Measurements from ENCODE around the gene THRSP. TPM values are rescaled to one million over a fixed set of nuclear protein-coding genes. Genes with fewer than 3 reads are reported as not detected.

The THRSP gene
- total RNA-seq, 1 experiment from 2014 or later, result not detected

DNA sequence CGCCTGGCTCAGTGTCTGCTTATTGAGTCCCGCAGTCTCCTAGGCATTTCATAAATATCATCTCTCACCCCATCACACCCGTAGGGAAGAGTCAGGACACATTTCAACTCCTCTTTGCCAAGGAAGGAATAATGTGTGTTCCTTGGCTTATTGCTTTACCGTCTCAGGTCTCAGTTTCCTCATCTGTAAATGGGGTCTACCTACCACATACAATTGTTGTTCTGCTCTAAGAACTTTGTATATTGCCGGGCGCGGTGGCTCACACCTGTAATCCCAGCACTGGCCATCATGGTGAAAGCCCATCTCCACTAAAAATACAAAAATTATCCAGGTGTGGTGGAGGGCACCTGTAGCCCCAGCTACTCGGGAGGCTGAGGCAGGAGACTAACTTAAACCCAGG lies 3.1 kb upstream of the THRSP start:
- no peak overlapping the region for H3K4me2 ChIP-seq (ENCODE audit: low read length)
- DNase-seq (ENCODE audit: low read depth, low spot score), result no peak
- TF ChIP-seq ZFX (IDR thresholded peaks at IDR 0.05), result no peak
- TF ChIP-seq, protein P1, sequence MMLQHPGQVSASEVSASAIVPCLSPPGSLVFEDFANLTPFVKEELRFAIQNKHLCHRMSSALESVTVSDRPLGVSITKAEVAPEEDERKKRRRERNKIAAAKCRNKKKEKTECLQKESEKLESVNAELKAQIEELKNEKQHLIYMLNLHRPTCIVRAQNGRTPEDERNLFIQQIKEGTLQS (IDR thresholded peaks at IDR 0.05), result no peak
- no peak for TF ChIP-seq SIN3A (IDR thresholded peaks at IDR 0.05; ENCODE audit: low read depth)
- no peak for TF ChIP-seq TCF7L2 (IDR thresholded peaks at IDR 0.05; ENCODE audit: borderline replicate concordance, extremely low read depth, insufficient read depth, insufficient read length)
- TF ChIP-seq, protein P2, sequence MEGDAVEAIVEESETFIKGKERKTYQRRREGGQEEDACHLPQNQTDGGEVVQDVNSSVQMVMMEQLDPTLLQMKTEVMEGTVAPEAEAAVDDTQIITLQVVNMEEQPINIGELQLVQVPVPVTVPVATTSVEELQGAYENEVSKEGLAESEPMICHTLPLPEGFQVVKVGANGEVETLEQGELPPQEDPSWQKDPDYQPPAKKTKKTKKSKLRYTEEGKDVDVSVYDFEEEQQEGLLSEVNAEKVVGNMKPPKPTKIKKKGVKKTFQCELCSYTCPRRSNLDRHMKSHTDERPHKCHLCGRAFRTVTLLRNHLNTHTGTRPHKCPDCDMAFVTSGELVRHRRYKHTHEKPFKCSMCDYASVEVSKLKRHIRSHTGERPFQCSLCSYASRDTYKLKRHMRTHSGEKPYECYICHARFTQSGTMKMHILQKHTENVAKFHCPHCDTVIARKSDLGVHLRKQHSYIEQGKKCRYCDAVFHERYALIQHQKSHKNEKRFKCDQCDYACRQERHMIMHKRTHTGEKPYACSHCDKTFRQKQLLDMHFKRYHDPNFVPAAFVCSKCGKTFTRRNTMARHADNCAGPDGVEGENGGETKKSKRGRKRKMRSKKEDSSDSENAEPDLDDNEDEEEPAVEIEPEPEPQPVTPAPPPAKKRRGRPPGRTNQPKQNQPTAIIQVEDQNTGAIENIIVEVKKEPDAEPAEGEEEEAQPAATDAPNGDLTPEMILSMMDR (IDR thresholded peaks at IDR 0.05 in 2 of 3, conservative IDR thresholded peaks at IDR 0.05 in 1 of 3; ENCODE audit: borderline replicate concordance in 1 of 3, insufficient read depth in 1 of 3, low read depth in 2 of 3, low read length in 2 of 3), result no peak
- no peak for TF ChIP-seq POLR2A (IDR thresholded peaks at IDR 0.05; ENCODE audit: borderline replicate concordance, extremely low read depth, insufficient read depth, insufficient read length)
- TF ChIP-seq RAD21 (IDR thresholded peaks at IDR 0.05; ENCODE audit: low read depth), result no peak
- TF ChIP-seq, protein P3, sequence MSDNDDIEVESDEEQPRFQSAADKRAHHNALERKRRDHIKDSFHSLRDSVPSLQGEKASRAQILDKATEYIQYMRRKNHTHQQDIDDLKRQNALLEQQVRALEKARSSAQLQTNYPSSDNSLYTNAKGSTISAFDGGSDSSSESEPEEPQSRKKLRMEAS (IDR thresholded peaks at IDR 0.05), result no peak
- no peak for TF ChIP-seq YY1 (IDR thresholded peaks at IDR 0.05; ENCODE audit: extremely low read depth, insufficient replicate concordance, low read depth, low read length)
- TF ChIP-seq CBX3 (IDR thresholded peaks at IDR 0.05; ENCODE audit: low read depth), result no peak
- TF ChIP-seq POLR2AphosphoS5 (IDR thresholded peaks at IDR 0.05; ENCODE audit: low read depth, low read length), result no peak
- no peak for TF ChIP-seq CEBPB (IDR thresholded peaks at IDR 0.05; ENCODE audit: low read depth)
- TF ChIP-seq EGR1 (IDR thresholded peaks at IDR 0.05; ENCODE audit: low read depth), result no peak
- TF ChIP-seq SP1 (IDR thresholded peaks at IDR 0.05; ENCODE audit: low read depth), result no peak
- ChIA-PET POLR2A (no interaction called here), RAD21 (ENCODE audit: low non-redundant PET in 1 of 2, low total read pairs in 2 of 2, uncharacterized antibody in 2 of 2, unreplicated experiment in 2 of 2) (no interaction called here), CTCF (no interaction called here)
- BruUV-seq (replicated peaks), result no TSS peak
- H3K4me3 ChIP-seq (replicated peaks in 1 of 2; ENCODE audit: low read depth in 1 of 2, low read length in 2 of 2), result no peak overlapping the region
- H3K79me2 ChIP-seq (ENCODE audit: insufficient read depth, low read length), result no peaks in the 10 kb centered on the region
- H3K9me2 ChIP-seq (ENCODE audit: insufficient read depth), result no peaks in the 10 kb centered on the region
- intact Hi-C loops (cut with micrococcal nuclease), result no loop called here
- no peaks in the 10 kb centered on the region for H3K36me3 ChIP-seq (ENCODE audit: control insufficient read depth in 1 of 2, insufficient read depth in 2 of 2, low read length in 2 of 2)
- no peaks in the 10 kb centered on the region for H3K4me1 ChIP-seq (ENCODE audit: control insufficient read depth in 1 of 2, insufficient read depth in 2 of 2, low read length in 2 of 2)
- no peak overlapping the region for H3K9ac ChIP-seq (ENCODE audit: low read length)
- ATAC-seq, result no peak
- no peak overlapping the region for H3K27ac ChIP-seq (ENCODE audit: low read depth, low read length)
- H3K9me3 ChIP-seq (ENCODE audit: control insufficient read depth in 1 of 2, insufficient read depth in 1 of 2, low read depth in 1 of 2, low read length in 2 of 2), result no peaks in the 10 kb centered on the region
- H2AFZ ChIP-seq (ENCODE audit: low read depth, low read length, poor library complexity, severe bottlenecking), result no peak overlapping the region
- no peaks in the 10 kb centered on the region for H4K20me1 ChIP-seq (ENCODE audit: insufficient read depth)
- no peaks in the 10 kb centered on the region for H3K27me3 ChIP-seq (ENCODE audit: insufficient read depth, low read length)
